ENCODE data around the gene TYW1B. TPM values are rescaled to one million over a fixed set of nuclear protein-coding genes. Genes with fewer than 3 reads are reported as not detected.

The TYW1B gene
- total and polyA plus RNA-seq, 2 of the 4 experiments (the other 2 are of a cell fraction) = 1.0 to 1.8 TPM

- Histone ChIP-seq H4K5ac (ENCODE audit: low read depth, low read length) (no peak overlapping the region), H3K14ac (replicated peaks; ENCODE audit: low read depth, low read length) (no peak overlapping the region), H4K8ac (ENCODE audit: low read depth in 2 of 2, low read length in 2 of 2) (no peak overlapping the region), H3K9me1 (ENCODE audit: insufficient read depth, low read length) (peaks cover 3% of the 10 kb centered on the region; the same call in 1 of the 2 replicates), H3K79me1 (ENCODE audit: low read depth in 1 of 2, low read length in 2 of 2) (no peaks in the 10 kb centered on the region), H3K4me2 (ENCODE audit: low read depth, low read length) (no peak overlapping the region), H2BK15ac (ENCODE audit: low read depth, low read length) (no peak overlapping the region), H2BK5ac (ENCODE audit: low read depth, low read length, poor library complexity, severe bottlenecking) (no peak overlapping the region), H2BK120ac (ENCODE audit: low read depth, low read length) (no peak overlapping the region), H3K4me1 (ENCODE audit: control insufficient read depth, insufficient read depth, low read length) (no peaks in the 10 kb centered on the region), H3K36me3 (ENCODE audit: control insufficient read depth, insufficient read depth, low read length) (no peaks in the 10 kb centered on the region), H4K20me1 (ENCODE audit: insufficient read depth, low read length) (no peaks in the 10 kb centered on the region), H2AK5ac (ENCODE audit: low read depth, low read length) (no peak overlapping the region), H3K27ac (ENCODE audit: insufficient read depth, low read length) (no peak overlapping the region), H4K91ac (ENCODE audit: insufficient read depth, low read depth, low read length) (no peak overlapping the region), H3K4me3 (ENCODE audit: insufficient read depth, low read depth, low read length) (no peak overlapping the region), H2BK20ac (ENCODE audit: low read depth, low read length) (no peak overlapping the region), H3K4ac (ENCODE audit: low read depth, low read length) (no peak overlapping the region), H3K23ac (ENCODE audit: low read depth, low read length) (no peak overlapping the region), H3K27me3 (ENCODE audit: control insufficient read depth, insufficient read depth, low read length) (no peaks in the 10 kb centered on the region), H3K56ac (ENCODE audit: extremely low read depth, insufficient read depth, low read length) (no peak overlapping the region), H3K9ac (ENCODE audit: low read depth, low read length) (no peak overlapping the region), H3K18ac (ENCODE audit: low read depth, low read length) (no peak overlapping the region), H2AFZ (replicated peaks; ENCODE audit: low read length, poor library complexity) (no peak overlapping the region), H3K9me3 (ENCODE audit: control insufficient read depth, insufficient read depth, low read length) (no peaks in the 10 kb centered on the region), H2AK9ac (replicated peaks; ENCODE audit: low read depth, low read length, poor library complexity) (no peak overlapping the region)
- WGBS, 2 experiments (ENCODE audit: extremely low coverage in 2 of 2, insufficient read length in 1 of 2) = no CpG with 5 or more reads among the region's 2 CpGs
- ChIA-PET CTCF (no interaction called here), POLR2A (ENCODE audit: unreplicated experiment) (no interaction called here)
- TF ChIP-seq MAZ (IDR thresholded peaks at IDR 0.05; ENCODE audit: borderline replicate concordance, low read depth, low read length) (no peak), RCOR1 (IDR thresholded peaks at IDR 0.05; ENCODE audit: insufficient replicate concordance, low read length) (no peak), ELK1 (IDR thresholded peaks at IDR 0.05; ENCODE audit: borderline replicate concordance, low read depth, low read length) (no peak), RFX5 (IDR thresholded peaks at IDR 0.05; ENCODE audit: low read depth, low read length) (no peak), MAFK (IDR thresholded peaks at IDR 0.05; ENCODE audit: low read depth, low read length) (no peak), MXI1 (IDR thresholded peaks at IDR 0.05; ENCODE audit: borderline replicate concordance, low read depth, low read length) (no peak), CHD1 (IDR thresholded peaks at IDR 0.05; ENCODE audit: low read depth, low read length) (no peak), CTCF (conservative IDR thresholded peaks at IDR 0.05; ENCODE audit: low read depth, low read length) (0 out of 2 replicates have a peak, but pooled peaks have one; percentile 10), FOS (IDR thresholded peaks at IDR 0.05; ENCODE audit: low read depth, low read length) (no peak), RAD21 (IDR thresholded peaks at IDR 0.05; ENCODE audit: low read length) (peak; percentile 16; the same call in 1 of the 2 replicates), POLR2A (IDR thresholded peaks at IDR 0.05; ENCODE audit: low read depth, low read length) (no peak)
- dilution Hi-C loops (cut with HindIII; ENCODE audit: low sequenced_read_pairs, unreplicated experiment) (no loop called here), intact Hi-C loops (cut with micrococcal nuclease) (no loop called here), in situ Hi-C loops (cut with MboI; ENCODE audit: low sequenced_read_pairs) (no loop called here)
- BruUV-seq (replicated peaks) = no TSS peak
- ATAC-seq (ENCODE audit: low read depth) (no peak), DNase-seq (no peak)
These were observed 76.0 kb downstream of the TYW1B start for GRCh38 chr7:72751978-72752377.

Data from IMR-90 (cell line).